ENCODE results near the gene RICTOR.

The RICTOR gene

GRCh38 chr5:38985909-38986452 lies 88.2 kb downstream of the RICTOR start:
- TF ChIP-seq CTCF (conservative IDR thresholded peaks at IDR 0.05; ENCODE audit: low read depth, low read length) = no peak
- DNase-seq (ENCODE audit: low read depth) = no peak
- H3K4me3 ChIP-seq (ENCODE audit: low read length) = no peak overlapping the region

GRCh38 chr5:38979535-38979934 lies 94.7 kb downstream of the RICTOR start:
- no peak overlapping the region for H3K4me3 ChIP-seq (ENCODE audit: low read length)
- no peak for TF ChIP-seq CTCF (conservative IDR thresholded peaks at IDR 0.05; ENCODE audit: low read depth, low read length)
- no peak for DNase-seq (ENCODE audit: low read depth)

GRCh38 chr5:38978036-38978435 lies 96.2 kb downstream of the RICTOR start:
- no peak for TF ChIP-seq CTCF (conservative IDR thresholded peaks at IDR 0.05; ENCODE audit: low read depth, low read length)
- H3K4me3 ChIP-seq (ENCODE audit: low read length) = no peak overlapping the region
- no peak for DNase-seq (ENCODE audit: low read depth)

- DNase-seq (ENCODE audit: low read depth) = no peak
- H3K4me3 ChIP-seq (ENCODE audit: low read length) = no peak overlapping the region
- TF ChIP-seq CTCF (conservative IDR thresholded peaks at IDR 0.05; ENCODE audit: low read depth, low read length) = no peak
These were observed 105.5 kb downstream of the RICTOR start for GRCh38 chr5:38968665-38969064.

GRCh38 chr5:38961691-38962090 lies 112.5 kb downstream of the RICTOR start:
- DNase-seq (ENCODE audit: low read depth) = no peak
- TF ChIP-seq CTCF (conservative IDR thresholded peaks at IDR 0.05; ENCODE audit: low read depth, low read length) = no peak
- H3K4me3 ChIP-seq (ENCODE audit: low read length) = no peak overlapping the region

- no peak for DNase-seq (ENCODE audit: low read depth)
- TF ChIP-seq CTCF (conservative IDR thresholded peaks at IDR 0.05; ENCODE audit: low read depth, low read length) = no peak
- no peak overlapping the region for H3K4me3 ChIP-seq (ENCODE audit: low read length)
These were observed 120.7 kb downstream of the RICTOR start for GRCh38 chr5:38953426-38954012.

GRCh38 chr5:38948501-38948900 lies 125.7 kb downstream of the RICTOR start:
- H3K4me3 ChIP-seq (ENCODE audit: low read length) = no peak overlapping the region
- no peak for TF ChIP-seq CTCF (conservative IDR thresholded peaks at IDR 0.05; ENCODE audit: low read depth, low read length)
- no peak for DNase-seq (ENCODE audit: low read depth)
